Hepatocyte (in vitro differentiated cells): ENCODE data around the gene EPHA6.

Experiments
- CTCF ChIP-seq: fragments of 200-600 bp; sonication (generic); IDR thresholded peaks from 2 replicates; pipeline ENCODE4 v1.5.1; 2016; ENCODE audit warnings: antibody characterized with exemption, mild to moderate bottlenecking; ENCODE audit not compliant: poor library complexity
- EZH2 ChIP-seq: fragments of 200-600 bp; sonication (generic); IDR thresholded peaks from 2 replicates; pipeline ENCODE4 v1.6.1; 2016; ENCODE audit warnings: antibody characterized with exemption, mild to moderate bottlenecking, borderline replicate concordance

- TF ChIP-seq CTCF (no peak), EZH2 (no peak)
Observed at GRCh38 chr3:97297032-97297431, 482.6 kb downstream of the EPHA6 start.
